T-helper 22 cell (primary cell): ENCODE results near the gene CPSF6.

Source experiments
- DNase-seq: peaks from one replicate; pipeline ENCODE4 v3.0.0-alpha.2; 2020; ENCODE audit warnings: low read depth

The CPSF6 gene

GRCh38 chr12:69321351-69321750, 82.0 kb downstream of the CPSF6 start:
- no peak for DNase-seq
